ENCODE measurements around the gene HMSD. TPM values are rescaled to one million over a fixed set of nuclear protein-coding genes. Genes with fewer than 3 reads are reported as not detected.

The HMSD gene
- 3.4 TPM for total RNA-seq

GRCh38 chr18:63949068-63949737 is at the start of gene HMSD:
TSS of gene HMSD (plus strand) at chr18:63949301. CDS start at chr18:63953456, 4,155 bp downstream.

GRCh38 chr18:63907664-63908063 is 41.4 kb upstream of the HMSD start, which contains the start of gene SERPINB10:
TSS of gene SERPINB10 (plus strand) at chr18:63907958. CDS start at chr18:63915511, 7,553 bp downstream.

GRCh38 chr18:63969942-63970808 is 21.1 kb downstream of the HMSD start, which contains the start of gene SERPINB8:
TSS of gene SERPINB8 (plus strand) at chr18:63970081. CDS start at chr18:63978309, 8,228 bp downstream.

Other genes with a start within 250 kb of the HMSD start
- not detected for gene SERPINB11, start 246.3 kb upstream of the HMSD start, total RNA-seq
- gene SERPINB7, start 173.9 kb upstream of the HMSD start, total RNA-seq, result not detected
- not detected for gene SERPINB2, start 61.6 kb upstream of the HMSD start, total RNA-seq
- not detected for gene SERPINB10, start 41.3 kb upstream of the HMSD start, total RNA-seq
- gene SERPINB8, start 20.8 kb downstream of the HMSD start, total RNA-seq, result 1.3 TPM
- gene LINC00305, start 199.8 kb downstream of the HMSD start, total RNA-seq, result not detected